NAMALWA (cell line): ENCODE measurements around the gene SHISAL1.
"Not testable (repeated sequence)": the region's sequence is repeated elsewhere in the genome, so short reads cannot be mapped to it uniquely, and the experiment has no call there.

Experiments used
- DNase-seq: peaks from one replicate; pipeline ENCODE4 v3.0.0-alpha.2; 2015; ENCODE audit warnings: low spot score

SHISAL1 gene

DNA sequence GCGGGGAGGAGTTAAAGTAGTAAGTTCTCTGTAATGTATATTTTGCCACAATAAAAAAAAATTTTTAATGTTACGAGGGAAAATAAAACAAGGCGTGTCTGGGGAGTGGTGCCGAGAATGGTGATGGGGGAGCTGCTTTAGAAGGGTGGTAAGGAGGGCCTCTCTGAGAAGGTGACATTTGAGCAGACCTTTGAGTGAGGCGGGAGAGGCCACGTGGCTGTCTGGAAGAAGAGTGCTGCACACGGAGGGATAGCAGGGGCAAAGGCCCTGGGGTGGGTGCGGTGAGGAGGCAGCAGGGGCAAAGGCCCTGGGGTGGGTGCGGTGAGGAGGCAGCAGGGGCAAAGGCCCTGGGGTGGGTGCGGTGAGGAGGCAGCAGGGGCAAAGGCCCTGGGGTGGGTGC lies 10.4 kb downstream of the SHISAL1 start:
- not testable (repeated sequence) for DNase-seq

DNA sequence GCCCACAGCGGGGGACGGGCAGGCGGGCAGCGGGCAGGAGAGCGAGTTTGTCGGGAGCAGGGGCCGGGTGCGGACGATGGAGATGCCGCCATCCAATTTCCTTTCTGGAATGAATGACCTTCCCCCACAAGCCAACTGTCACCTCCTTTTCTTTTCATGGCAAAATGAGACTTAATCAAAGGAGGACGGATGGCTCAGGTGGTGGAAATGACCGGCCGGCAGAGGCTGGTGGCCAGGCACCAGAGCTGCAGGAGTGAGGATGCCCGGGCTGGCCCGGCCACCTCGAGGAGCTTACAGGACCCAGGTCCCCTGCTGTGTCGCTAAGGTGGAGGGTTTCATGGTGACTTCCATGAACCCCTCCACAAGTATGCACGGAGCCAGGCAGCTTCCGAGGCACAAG lies 11.7 kb downstream of the SHISAL1 start:
- DNase-seq, result no peak

GRCh38 chr22:44299124-44299523 lies 13.6 kb downstream of the SHISAL1 start:
- no peak for DNase-seq

- DNase-seq, result no peak
Measured at GRCh38 chr22:44298406-44299091, 14.2 kb downstream of the SHISAL1 start.

DNA sequence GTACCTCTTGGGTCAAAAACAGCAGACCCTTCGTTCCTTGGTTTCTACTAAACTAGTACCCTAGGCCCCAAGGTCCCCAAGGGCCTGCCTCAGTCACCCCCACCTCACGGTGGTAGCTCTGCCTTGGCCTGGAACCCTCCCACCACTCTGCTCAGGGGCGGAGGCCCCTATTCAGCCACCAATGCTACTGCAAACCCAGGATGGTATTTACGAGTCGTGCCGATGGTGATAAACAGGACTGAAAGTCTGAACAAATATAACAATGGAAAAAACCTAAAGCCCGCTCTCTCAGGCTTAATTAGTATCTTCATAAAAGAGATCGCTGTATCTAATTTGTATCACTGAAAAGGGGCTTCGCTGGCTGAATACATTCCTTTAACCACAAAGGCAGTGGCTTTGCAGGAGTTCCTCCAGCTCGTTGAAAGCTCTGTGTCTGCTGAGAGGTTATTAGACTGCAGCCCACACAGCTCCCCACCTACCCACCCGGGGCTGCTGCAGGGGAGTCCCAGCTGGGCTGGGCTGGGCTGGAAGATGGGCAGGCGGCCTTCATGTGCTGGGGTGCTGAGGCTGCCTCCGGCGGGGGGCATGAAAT lies 15.2 kb downstream of the SHISAL1 start:
- no peak for DNase-seq

GRCh38 chr22:44295406-44295805 lies 17.3 kb downstream of the SHISAL1 start:
- no peak for DNase-seq

GRCh38 chr22:44293876-44294275 lies 18.9 kb downstream of the SHISAL1 start:
- DNase-seq, result no peak

GRCh38 chr22:44293034-44293433 lies 19.7 kb downstream of the SHISAL1 start:
- DNase-seq, result no peak

- DNase-seq, result no peak
Measured at GRCh38 chr22:44292521-44292920, 20.2 kb downstream of the SHISAL1 start.

- DNase-seq, result no peak
Measured at GRCh38 chr22:44291674-44292360, 20.9 kb downstream of the SHISAL1 start.

DNA sequence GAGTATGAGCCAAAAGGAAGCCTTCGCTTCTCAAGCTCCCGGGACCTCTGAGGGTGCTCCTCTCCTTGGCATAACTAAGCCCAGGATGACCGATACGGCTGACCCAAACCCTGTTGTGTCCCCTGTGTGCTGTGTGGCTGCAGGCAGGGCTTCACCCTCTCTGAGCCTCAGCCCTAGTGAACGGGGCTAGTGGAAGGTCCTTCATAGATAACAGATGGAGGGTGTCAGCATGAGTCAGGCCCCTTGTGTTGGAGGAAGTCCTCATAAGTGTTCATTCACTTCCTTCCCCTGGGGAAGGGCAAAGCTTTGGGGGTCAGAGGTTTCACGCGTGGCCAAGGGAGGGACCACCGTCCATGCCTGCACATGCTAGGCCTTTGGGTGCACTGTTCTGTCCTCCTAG lies 21.5 kb downstream of the SHISAL1 start:
- DNase-seq, result no peak

GRCh38 chr22:44289414-44290171 lies 23.2 kb downstream of the SHISAL1 start:
- no peak for DNase-seq

DNA sequence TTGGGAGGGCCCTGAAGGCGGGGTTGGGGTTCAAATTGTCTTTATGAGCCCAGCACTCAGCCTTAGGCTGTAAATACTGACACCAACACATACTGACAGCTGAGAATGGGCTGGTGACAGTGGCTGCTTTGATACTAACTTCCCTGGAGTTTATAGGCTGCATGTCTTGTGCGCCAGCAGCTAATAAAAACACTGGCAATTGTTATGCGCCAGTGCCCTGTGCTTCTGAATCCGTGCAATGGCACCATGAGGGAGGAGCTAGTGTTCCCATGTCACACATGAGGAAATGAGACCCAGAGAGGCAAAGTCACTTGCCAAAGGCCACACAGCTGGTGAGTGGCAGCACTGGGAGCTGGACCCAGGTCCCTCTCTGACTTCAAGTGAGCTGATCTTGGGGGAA lies 23.8 kb downstream of the SHISAL1 start:
- DNase-seq, result no peak

DNA sequence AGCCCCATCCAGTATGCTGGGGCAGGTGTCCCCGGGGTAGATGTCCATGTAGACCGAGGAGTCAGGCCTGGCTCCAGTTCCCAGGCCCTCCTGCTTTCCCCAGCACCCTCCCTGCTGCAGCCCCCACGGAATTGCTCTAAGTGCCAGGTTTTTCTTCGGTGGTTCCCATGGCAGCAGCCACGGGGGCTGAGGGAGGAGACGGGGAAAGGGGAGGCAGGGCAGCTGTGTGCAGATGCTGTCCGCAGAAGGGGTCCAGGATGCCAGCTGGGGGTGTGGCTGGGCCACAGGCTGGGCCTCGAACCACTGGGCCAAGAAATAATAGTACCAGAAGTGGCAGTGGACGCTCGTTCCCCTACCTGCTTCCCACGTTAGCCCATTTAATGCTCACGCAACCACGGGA lies 25.0 kb downstream of the SHISAL1 start:
- no peak for DNase-seq

- no peak for DNase-seq
Measured at GRCh38 chr22:44287121-44287693, 25.5 kb downstream of the SHISAL1 start.

- DNase-seq, result no peak
Measured at GRCh38 chr22:44286646-44287045, 26.1 kb downstream of the SHISAL1 start.

GRCh38 chr22:44284711-44285110 lies 28.0 kb downstream of the SHISAL1 start:
- DNase-seq, result no peak

GRCh38 chr22:44281768-44282637 lies 30.7 kb downstream of the SHISAL1 start:
- no peak for DNase-seq

GRCh38 chr22:44280665-44281188 lies 32.0 kb downstream of the SHISAL1 start:
- no peak for DNase-seq

DNA sequence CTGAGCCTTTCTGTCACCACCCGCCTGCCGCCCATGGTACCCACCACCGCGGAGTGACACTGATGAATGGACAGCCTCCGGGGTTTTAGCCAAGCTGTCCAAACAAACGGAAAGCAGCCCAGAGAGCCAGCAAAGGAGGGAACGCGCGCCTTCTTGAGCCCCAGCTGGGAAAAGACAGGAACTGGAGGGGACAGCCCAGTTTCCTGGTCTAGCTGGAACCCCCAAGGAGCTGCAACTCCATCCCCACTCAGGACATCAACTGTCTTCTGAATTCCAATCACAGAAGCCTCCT lies 33.7 kb downstream of the SHISAL1 start:
- DNase-seq, result no peak
